GM20000 (cell line): ENCODE measurements around the gene CBLN3.

ENCODE experiments used
- DNase-seq: peaks from one replicate; pipeline ENCODE4 v3.0.0; 2012; ENCODE audit warnings: low spot score
- TF ChIP-seq, protein P1 (sequence below): IDR thresholded peaks from 2 replicates; pipeline ENCODE4 v1.5.1; 2012; ENCODE audit warnings: mild to moderate bottlenecking, control low read depth; ENCODE audit errors: extremely low read depth, missing control alignments

Gene CBLN3

DNA sequence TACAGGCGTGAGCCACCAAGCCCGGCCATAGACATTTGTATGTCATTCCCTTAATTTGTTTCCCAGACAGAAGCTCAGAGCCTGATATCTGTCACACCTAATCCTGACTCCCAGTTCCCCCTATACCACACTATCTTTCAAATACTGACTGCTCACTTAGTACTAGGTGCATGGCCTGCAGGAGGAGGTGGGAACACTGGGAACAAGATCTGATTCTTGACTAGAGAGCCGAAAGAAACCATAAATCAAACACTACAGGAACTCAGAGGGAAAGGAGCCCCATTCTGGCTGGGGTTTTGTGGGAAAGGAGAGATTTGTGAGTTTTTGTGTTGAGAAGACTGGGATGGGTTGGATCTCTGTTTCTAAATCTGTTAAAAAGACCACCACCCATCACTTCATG, 5.2 kb upstream of the CBLN3 start:
- TF ChIP-seq, protein P1, sequence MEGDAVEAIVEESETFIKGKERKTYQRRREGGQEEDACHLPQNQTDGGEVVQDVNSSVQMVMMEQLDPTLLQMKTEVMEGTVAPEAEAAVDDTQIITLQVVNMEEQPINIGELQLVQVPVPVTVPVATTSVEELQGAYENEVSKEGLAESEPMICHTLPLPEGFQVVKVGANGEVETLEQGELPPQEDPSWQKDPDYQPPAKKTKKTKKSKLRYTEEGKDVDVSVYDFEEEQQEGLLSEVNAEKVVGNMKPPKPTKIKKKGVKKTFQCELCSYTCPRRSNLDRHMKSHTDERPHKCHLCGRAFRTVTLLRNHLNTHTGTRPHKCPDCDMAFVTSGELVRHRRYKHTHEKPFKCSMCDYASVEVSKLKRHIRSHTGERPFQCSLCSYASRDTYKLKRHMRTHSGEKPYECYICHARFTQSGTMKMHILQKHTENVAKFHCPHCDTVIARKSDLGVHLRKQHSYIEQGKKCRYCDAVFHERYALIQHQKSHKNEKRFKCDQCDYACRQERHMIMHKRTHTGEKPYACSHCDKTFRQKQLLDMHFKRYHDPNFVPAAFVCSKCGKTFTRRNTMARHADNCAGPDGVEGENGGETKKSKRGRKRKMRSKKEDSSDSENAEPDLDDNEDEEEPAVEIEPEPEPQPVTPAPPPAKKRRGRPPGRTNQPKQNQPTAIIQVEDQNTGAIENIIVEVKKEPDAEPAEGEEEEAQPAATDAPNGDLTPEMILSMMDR: no peak
- no peak for DNase-seq

DNA sequence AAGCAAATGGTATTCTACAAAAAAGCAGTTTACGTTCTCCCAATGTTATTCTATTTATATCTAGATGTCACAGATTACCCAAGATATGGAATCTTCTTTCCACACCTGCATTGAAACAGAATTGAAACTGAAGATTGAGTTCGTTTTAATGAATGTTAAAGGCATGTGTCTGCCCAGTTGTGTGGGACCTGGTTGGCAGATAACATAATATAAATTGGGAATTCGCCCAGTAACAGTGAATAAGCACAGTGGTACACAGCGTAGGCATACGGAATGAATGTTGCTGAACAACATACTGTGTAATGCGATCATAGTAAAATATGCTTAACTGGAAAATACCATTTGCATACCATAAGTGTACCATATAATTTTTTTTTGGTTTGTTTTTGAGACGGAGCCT, 4.6 kb upstream of the CBLN3 start:
- DNase-seq: no peak
- TF ChIP-seq, protein P1: no peak

DNA sequence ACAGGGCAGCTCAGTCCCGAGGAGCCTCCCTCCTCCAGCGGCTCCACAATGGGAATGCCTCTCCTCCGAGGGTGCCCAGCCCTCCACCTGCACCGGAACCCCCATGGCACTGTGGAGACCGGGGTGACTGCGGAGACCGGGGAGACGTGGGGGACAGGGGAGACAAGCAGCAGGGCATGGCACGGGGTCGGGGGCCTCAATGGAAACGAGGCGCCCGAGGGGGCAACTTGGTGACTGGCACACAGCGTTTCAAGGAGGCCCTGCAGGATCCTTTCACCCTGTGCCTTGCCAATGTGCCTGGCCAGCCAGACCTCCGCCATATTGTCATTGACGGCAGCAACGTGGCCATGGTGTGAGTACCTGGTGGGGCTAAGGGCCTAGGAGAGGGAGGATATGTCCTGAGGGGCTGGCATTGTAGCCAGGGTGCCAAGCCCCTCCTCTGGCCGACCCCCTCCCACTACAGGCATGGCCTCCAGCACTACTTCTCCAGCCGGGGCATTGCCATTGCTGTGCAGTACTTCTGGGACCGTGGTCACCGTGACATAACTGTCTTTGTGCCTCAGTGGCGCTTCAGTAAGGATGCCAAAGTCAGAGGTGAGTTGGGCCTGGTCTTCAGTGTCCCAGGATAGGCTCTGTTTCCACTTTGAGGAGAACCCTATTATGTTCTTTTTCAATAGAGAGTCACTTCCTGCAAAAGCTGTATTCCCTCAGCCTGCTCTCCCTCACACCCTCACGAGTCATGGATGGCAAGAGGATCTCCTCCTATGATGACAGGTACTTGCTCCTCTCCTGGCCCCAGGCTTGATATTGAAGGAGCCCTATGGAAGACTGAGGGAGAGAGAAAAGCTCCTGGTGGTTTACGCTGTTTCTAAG, 3.0 kb upstream of the CBLN3 start:
- TF ChIP-seq, protein P1: no peak
- DNase-seq: no peak

DNA sequence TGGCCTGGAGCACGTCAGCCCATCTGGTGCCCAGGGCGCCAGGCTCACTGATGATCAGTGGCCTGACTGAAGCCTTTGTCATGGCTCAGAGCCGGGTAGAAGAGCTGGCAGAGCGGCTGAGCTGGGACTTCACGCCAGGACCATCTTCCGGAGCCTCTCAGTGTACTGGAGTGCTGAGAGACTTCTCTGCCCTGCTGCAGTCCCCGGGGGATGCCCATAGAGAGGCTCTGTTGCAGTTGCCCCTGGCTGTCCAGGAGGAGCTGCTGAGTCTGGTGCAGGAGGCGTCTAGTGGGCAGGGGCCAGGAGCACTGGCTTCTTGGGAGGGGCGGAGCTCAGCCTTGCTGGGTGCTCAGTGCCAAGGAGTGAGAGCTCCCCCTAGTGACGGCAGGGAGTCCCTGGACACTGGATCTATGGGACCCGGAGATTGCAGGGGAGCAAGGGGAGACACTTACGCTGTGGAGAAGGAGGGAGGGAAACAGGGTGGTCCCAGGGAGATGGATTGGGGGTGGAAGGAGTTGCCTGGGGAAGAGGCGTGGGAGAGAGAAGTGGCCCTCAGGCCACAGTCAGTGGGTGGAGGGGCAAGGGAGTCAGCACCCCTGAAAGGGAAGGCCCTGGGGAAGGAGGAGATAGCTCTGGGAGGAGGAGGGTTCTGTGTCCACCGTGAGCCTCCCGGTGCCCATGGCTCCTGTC, 2.2 kb upstream of the CBLN3 start:
- TF ChIP-seq, protein P1: peak; percentile 95

DNA sequence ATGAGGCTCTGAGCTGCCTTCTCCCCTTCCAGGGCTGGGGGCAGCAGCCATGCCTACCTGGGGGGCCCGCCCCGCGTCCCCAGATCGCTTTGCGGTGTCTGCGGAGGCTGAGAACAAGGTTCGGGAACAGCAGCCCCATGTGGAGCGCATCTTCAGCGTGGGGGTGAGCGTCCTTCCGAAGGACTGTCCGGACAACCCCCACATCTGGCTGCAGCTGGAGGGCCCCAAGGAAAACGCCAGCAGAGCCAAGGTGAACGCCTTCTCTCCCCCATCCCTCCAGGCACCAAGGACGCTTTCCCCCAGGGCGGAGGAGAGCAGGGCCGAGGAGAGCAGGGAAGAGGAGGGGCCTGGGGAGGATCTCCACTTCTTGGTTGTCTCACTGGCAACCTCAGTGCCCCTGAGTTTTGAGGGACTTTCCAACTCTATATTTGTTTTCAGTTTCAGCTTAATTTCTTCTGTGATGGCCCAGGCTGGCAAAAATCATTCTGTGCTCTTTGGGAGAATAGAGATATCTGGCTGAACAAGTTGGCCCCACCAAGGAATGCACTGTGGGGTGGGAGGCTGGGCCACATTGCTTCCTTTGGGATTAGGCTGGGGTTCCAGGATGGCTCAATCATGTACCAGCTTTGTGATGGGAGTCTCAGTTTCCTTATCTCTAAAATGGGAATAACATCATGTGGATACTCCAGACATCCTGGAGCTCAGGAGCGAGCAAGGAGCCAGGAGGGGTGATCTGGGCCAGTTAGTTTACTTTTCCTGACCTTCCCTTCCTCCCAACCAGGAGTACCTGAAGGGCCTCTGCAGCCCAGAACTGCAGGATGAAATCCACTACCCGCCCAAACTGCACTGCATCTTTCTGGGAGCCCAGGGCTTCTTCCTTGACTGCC, 1.5 kb upstream of the CBLN3 start:
- peak; percentile 83 for DNase-seq
- TF ChIP-seq, protein P1: no peak

More for the DNA sequence above, 2.2 kb upstream of the CBLN3 start:
- DNase-seq: peak; percentile 91

DNA sequence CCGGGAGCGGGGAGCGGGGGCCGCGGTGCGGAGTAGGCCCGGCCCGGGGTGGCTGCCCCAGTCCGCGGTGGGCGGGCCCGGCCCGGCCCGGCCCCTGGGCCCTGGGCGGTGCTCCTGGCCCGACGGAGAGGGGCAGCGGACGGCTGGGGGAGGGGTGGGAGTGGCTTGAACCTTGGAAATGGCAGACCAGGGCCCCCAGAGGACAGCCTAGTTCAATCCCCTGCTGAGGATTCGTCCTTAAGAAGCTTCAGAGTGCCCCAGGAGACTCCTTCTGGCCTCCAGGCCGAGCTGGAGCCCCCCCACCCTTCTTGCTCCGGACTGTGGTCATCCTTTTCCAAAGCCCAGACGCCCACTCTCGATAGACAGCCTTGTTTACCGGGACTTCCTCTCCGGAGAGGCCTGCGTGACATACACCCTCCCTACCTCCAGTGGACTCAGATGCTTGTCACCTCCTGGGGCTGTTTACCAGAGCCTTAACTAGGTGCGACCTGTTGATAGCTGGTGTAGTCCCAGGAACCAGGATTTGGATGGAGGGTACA, 744 bp upstream of the CBLN3 start:
- TF ChIP-seq, protein P1: no peak
- DNase-seq: peak; percentile 89
